Lung (tissue), 12 donors: ENCODE data around the gene NRIP1. TPM values are rescaled to one million over a fixed set of nuclear protein-coding genes. Genes with fewer than 3 reads are reported as not detected.

Experiments
- ATAC-seq: fragments of 200-7000 bp; cut with Tn5 transposase; one replicate; pipeline ENCODE4 v1.9.1; 2020; ENCODE audit warnings: moderate number of reproducible peaks; ENCODE audit not compliant: insufficient read depth, low FRiP score
- DNase-seq, 3 donors: peaks; one replicate each; pipeline ENCODE4 v3.0.0-alpha.2; 2013 to 2017
- H3K27ac ChIP-seq, 2 donors: one replicate each; pipeline ENCODE4 v1.5.1; 2013; ENCODE audit warnings: mild to moderate bottlenecking in 2 of 2, moderate library complexity in 2 of 2, control low read depth in 1 of 2, inconsistent platforms in 1 of 2, low read depth in 1 of 2, low read length in 1 of 2
- H3K27me3 ChIP-seq, 3 donors: one replicate each; pipeline ENCODE4 v1.5.1; 2013; ENCODE audit warnings: low read length in 2 of 3; ENCODE audit not compliant: control insufficient read depth in 3 of 3, insufficient read depth in 3 of 3
- H3K36me3 ChIP-seq, 4 donors: one replicate each; pipeline ENCODE4 v1.5.1; 2013; ENCODE audit warnings: low read length in 4 of 4, mild to moderate bottlenecking in 1 of 4, moderate library complexity in 1 of 4; ENCODE audit not compliant: control insufficient read depth in 4 of 4, insufficient read depth in 4 of 4
- H3K4me1 ChIP-seq, 5 donors: one replicate each; pipeline ENCODE4 v1.5.1; 2013; ENCODE audit warnings: low read length in 5 of 5, mild to moderate bottlenecking in 2 of 5, moderate library complexity in 1 of 5; ENCODE audit not compliant: control insufficient read depth in 5 of 5, insufficient read depth in 5 of 5
- H3K4me3 ChIP-seq: one replicate; pipeline ENCODE4 v1.5.1; 2013; ENCODE audit warnings: mild to moderate bottlenecking, control low read depth, moderate library complexity
- H3K9ac ChIP-seq, 2 donors: one replicate each; pipeline ENCODE4 v1.5.1; 2013; ENCODE audit warnings: low read length in 2 of 2, control low read depth in 1 of 2; ENCODE audit not compliant: insufficient read depth in 1 of 2
- H3K9me3 ChIP-seq, 4 donors: one replicate each; pipeline ENCODE4 v1.5.1; 2013; ENCODE audit warnings: low read length in 3 of 4, mild to moderate bottlenecking in 1 of 4, moderate library complexity in 1 of 4; ENCODE audit not compliant: control insufficient read depth in 4 of 4, insufficient read depth in 3 of 4
- WGBS, 2 donors: extraction: QIAGEN DNeasy Blood & Tissue Kit; methylation state at CpG; one replicate each; pipeline ENCODE4 v1.1.7; 2013; 5-methylcytosine and 5-hydroxymethylcytosine counted together
- polyA plus RNA-seq, 2 donors: library from polyadenylated mRNA; stranded (reverse); fragments of 200-250 nt; gene quantifications; one replicate each; pipeline ENCODE4 v1.2.1, GENCODE V29; 2013
- total RNA-seq, 2 donors: library from RNA; depleted of rRNA in 1 of 2; stranded (reverse); fragments of >200 nt in 1 of 2; gene quantifications; one replicate each; pipeline ENCODE4 v1.2.1, GENCODE V29; 2014 to 2021
- TF ChIP-seq, protein P1 (sequence below): IDR thresholded peaks from 2 replicates; pipeline ENCODE4 v1.5.1; 2012; ENCODE audit warnings: mild to moderate bottlenecking; ENCODE audit errors: control extremely low read depth, extremely low read depth
- donor health status: control.
- donor health status: control.
- donor health status: Bipolar disorder and iron deficiency.
- donor health status: healthy.
- donor health status: DM: yes; HTN: yes; CAD: no.

Gene NRIP1
- total and polyA plus RNA-seq, 4 donors, result 5.9 to 35.5 (median 18.3) TPM

DNA sequence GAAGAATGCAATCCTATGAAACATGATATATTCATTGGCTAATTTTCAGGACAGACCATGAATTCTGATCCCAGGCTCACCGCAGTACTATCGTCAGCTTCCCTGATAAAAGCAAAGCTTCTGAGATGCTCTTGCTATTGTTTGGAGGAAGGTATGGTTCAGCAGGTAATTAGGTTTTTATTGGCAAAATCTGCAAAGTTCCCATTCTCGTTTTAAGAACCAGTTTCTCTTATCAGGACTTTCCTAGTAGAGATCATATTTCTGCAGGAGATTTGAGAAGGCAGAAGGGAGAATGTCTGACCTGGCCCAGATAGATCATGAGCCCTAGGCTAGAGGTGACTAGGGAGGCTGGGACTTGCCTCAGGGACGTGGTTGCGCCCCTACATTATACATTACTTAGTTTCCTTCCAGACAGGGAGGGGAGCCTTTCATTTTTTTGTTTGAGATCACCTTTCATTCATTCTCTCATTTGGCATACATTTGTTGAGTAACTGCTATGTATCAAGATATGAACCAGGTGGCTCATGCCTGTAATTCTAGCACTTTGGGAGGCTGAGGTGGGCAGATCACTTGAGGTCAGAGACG, 108.8 kb downstream of the NRIP1 start:
- Histone ChIP-seq H3K36me3 (no peaks in the 10 kb centered on the region), H3K27ac (no peak overlapping the region), H3K9me3 (no peaks in the 10 kb centered on the region), H3K27me3 (no peaks in the 10 kb centered on the region), H3K9ac (no peak overlapping the region), H3K4me3 (no peak overlapping the region), H3K4me1 (peaks cover 0 to 7% (median 0%) of the 10 kb centered on the region in 5 donors)
- TF ChIP-seq, protein P1, sequence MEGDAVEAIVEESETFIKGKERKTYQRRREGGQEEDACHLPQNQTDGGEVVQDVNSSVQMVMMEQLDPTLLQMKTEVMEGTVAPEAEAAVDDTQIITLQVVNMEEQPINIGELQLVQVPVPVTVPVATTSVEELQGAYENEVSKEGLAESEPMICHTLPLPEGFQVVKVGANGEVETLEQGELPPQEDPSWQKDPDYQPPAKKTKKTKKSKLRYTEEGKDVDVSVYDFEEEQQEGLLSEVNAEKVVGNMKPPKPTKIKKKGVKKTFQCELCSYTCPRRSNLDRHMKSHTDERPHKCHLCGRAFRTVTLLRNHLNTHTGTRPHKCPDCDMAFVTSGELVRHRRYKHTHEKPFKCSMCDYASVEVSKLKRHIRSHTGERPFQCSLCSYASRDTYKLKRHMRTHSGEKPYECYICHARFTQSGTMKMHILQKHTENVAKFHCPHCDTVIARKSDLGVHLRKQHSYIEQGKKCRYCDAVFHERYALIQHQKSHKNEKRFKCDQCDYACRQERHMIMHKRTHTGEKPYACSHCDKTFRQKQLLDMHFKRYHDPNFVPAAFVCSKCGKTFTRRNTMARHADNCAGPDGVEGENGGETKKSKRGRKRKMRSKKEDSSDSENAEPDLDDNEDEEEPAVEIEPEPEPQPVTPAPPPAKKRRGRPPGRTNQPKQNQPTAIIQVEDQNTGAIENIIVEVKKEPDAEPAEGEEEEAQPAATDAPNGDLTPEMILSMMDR, result no peak
- 79 to 91% methylated on average over 6 of the region's 6 CpGs for WGBS, 2 donors
- ATAC-seq, result no peak
- DNase-seq, result no peak

DNA sequence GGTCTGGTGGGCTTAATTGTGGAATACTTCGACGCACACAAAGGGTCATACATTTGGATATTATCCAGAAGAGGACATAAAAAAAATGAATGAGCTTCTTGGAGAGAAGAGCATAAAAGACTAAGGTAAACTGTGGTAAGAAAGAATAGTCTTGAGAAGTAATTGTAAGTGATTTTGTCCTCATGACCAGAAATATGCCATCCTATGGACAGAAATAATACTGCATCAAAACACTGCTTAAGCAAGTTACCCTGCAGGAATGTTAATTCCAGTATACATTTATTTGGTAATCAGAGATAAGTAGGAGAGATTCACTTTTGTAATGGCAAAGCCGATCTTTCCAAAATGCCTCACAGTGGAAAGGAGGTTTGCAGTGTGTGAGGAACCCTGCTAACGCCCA, 111.9 kb downstream of the NRIP1 start:
- DNase-seq, result no peak
- Histone ChIP-seq H3K4me3 (no peak overlapping the region), H3K4me1 (peaks cover 0 to 4% (median 0%) of the 10 kb centered on the region in 5 donors), H3K9me3 (peaks cover 0 to 5% (median 5%) of the 10 kb centered on the region in 4 donors), H3K36me3 (no peaks in the 10 kb centered on the region), H3K27ac (no peak overlapping the region), H3K9ac (no peak overlapping the region), H3K27me3 (no peaks in the 10 kb centered on the region)
- TF ChIP-seq, protein P1, result no peak
- no peak for ATAC-seq
- WGBS, 2 donors, result 98% methylated on average over 4 of the region's 4 CpGs

DNA sequence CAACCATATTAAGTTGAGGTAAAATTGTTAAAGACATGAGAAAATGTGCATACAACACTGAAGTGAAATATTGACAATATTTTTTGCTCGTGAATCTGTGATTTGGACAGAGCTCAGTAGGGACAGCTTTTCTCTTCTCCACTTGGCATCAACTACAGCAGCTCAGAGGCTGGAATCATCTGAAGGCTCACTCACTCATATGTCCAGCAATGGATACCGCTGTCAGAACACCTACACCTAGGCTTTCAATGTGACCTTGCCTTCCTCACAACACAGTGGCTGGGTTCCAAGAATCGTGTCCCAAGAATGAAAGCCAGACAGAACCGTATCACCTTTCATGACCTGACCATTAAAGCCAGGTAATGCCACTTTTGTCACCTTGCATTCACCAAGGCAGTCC, 115.2 kb downstream of the NRIP1 start:
- Histone ChIP-seq H3K9me3 (peaks cover 0 to 5% (median 5%) of the 10 kb centered on the region in 4 donors), H3K27ac (no peak overlapping the region), H3K4me3 (no peak overlapping the region), H3K9ac (no peak overlapping the region), H3K36me3 (no peaks in the 10 kb centered on the region), H3K4me1 (no peaks in the 10 kb centered on the region), H3K27me3 (no peaks in the 10 kb centered on the region)
- no peak for DNase-seq
- no peak for ATAC-seq
- TF ChIP-seq, protein P1, result no peak
- WGBS, 2 donors, result 92 to 93% methylated on average over 4 of the region's 4 CpGs
